T-helper 2 cell treated with Interferon-gamma antibody and Interleukin-4, amounts not matched to agents 100 ng/mL and 5 ng/mL, for 36 hours (primary cell): Measurements from ENCODE around the gene SLC66A1. TPM values are rescaled to one million over a fixed set of nuclear protein-coding genes. Genes with fewer than 3 reads are reported as not detected.

Source experiments
- intact Hi-C: fragments of 100-400 bp; cut with micrococcal nuclease; formaldehyde crosslinking; loops from one replicate; pipeline ENCODE4 v1.15.1; 2023
- total RNA-seq: library from RNA; stranded (reverse); gene quantifications from 2 replicates; pipeline ENCODE4 v1.2.3, GENCODE V29; 2022

The SLC66A1 gene
- total RNA-seq, 1 donor from 2014 or later, result 6.0 TPM

GRCh38 chr1:19341201-19342061 is 29.3 kb downstream of the SLC66A1 start:
- intact Hi-C loops, result loop anchor here (5.0 kb wide), 1 partner anchor 311 kb away; no protein-coding TSS in a partner anchor

GRCh38 chr1:19342062-19342750 is 30.1 kb downstream of the SLC66A1 start:
- intact Hi-C loops, result loop anchor here (5.0 kb wide), 1 partner anchor 310 kb away; no protein-coding TSS in a partner anchor

- intact Hi-C loops, result loop anchor here (5.0 kb wide), 1 partner anchor 309 kb away; no protein-coding TSS in a partner anchor
Observed at GRCh38 chr1:19342894-19343616, 30.9 kb downstream of the SLC66A1 start.

- intact Hi-C loops, result loop anchor here (2.0 to 5.0 kb wide), 2 partner anchors 239 to 309 kb away; no protein-coding TSS in a partner anchor
Observed at GRCh38 chr1:19343617-19344350, 31.7 kb downstream of the SLC66A1 start.

GRCh38 chr1:19344372-19344810 is 32.3 kb downstream of the SLC66A1 start:
- intact Hi-C loops, result loop anchor here (2.0 to 5.0 kb wide), 2 partner anchors 238 to 308 kb away; no protein-coding TSS in a partner anchor

GRCh38 chr1:19344831-19345230 is 32.7 kb downstream of the SLC66A1 start:
- intact Hi-C loops, result loop anchor here (2.0 to 5.0 kb wide), 2 partner anchors 238 to 307 kb away; no protein-coding TSS in a partner anchor

- intact Hi-C loops, result loop anchor here (2.0 kb wide), 1 partner anchor 237 kb away; no protein-coding TSS in a partner anchor
Observed at GRCh38 chr1:19345391-19345790, 33.3 kb downstream of the SLC66A1 start.

- intact Hi-C loops, result no loop called here
Observed at GRCh38 chr1:19346026-19346425, 33.9 kb downstream of the SLC66A1 start.

GRCh38 chr1:19347533-19348172 is 35.5 kb downstream of the SLC66A1 start:
- intact Hi-C loops, result no loop called here

GRCh38 chr1:19348441-19349198 is 36.5 kb downstream of the SLC66A1 start:
- intact Hi-C loops, result no loop called here

GRCh38 chr1:19349999-19350398 is 37.9 kb downstream of the SLC66A1 start:
- intact Hi-C loops, result no loop called here

- intact Hi-C loops, result no loop called here
Observed at GRCh38 chr1:19350566-19350965, 38.4 kb downstream of the SLC66A1 start.

- intact Hi-C loops, result no loop called here
Observed at GRCh38 chr1:19351873-19352272, 39.7 kb downstream of the SLC66A1 start.

GRCh38 chr1:19352839-19353238 is 40.7 kb downstream of the SLC66A1 start:
- intact Hi-C loops, result no loop called here

- intact Hi-C loops, result no loop called here
Observed at GRCh38 chr1:19353596-19353995, 41.5 kb downstream of the SLC66A1 start.

GRCh38 chr1:19354531-19354981 is 42.4 kb downstream of the SLC66A1 start:
- intact Hi-C loops, result no loop called here

GRCh38 chr1:19356266-19356665 is 44.1 kb downstream of the SLC66A1 start:
- intact Hi-C loops, result no loop called here

- intact Hi-C loops, result no loop called here
Observed at GRCh38 chr1:19357299-19357986, 45.3 kb downstream of the SLC66A1 start.

GRCh38 chr1:19358710-19359109 is 46.6 kb downstream of the SLC66A1 start:
- intact Hi-C loops, result no loop called here
